LNCAP (cell line): Measurements from ENCODE around the gene HDAC3.

Source experiments
- CTCF ChIP-seq: fragments of 450-650 bp; IDR thresholded peaks from 2 replicates; pipeline ENCODE4 v1.5.1; 2017; ENCODE audit warnings: mild to moderate bottlenecking

Gene HDAC3

GRCh38 chr5:141637767-141638419 is 1.2 kb upstream of the HDAC3 start:
- peak; percentile 11; the same call in 1 of the 2 replicates for TF ChIP-seq CTCF

- TF ChIP-seq CTCF = no peak
Measured at GRCh38 chr5:141637123-141637766, 596 bp upstream of the HDAC3 start.

- no peak for TF ChIP-seq CTCF
Measured at GRCh38 chr5:141636106-141636412, 590 bp downstream of the HDAC3 start.

- no peak for TF ChIP-seq CTCF
Measured at GRCh38 chr5:141635646-141636045, 1.0 kb downstream of the HDAC3 start.

- TF ChIP-seq CTCF = no peak
Measured at GRCh38 chr5:141634720-141635119, 1.9 kb downstream of the HDAC3 start.

GRCh38 chr5:141633871-141634561 is 2.6 kb downstream of the HDAC3 start:
- TF ChIP-seq CTCF = no peak

GRCh38 chr5:141632650-141633049 is 4.0 kb downstream of the HDAC3 start:
- TF ChIP-seq CTCF = no peak
